GM12878 (cell line): ENCODE data around the gene LAIR1. TPM values are rescaled to one million over a fixed set of nuclear protein-coding genes. Genes with fewer than 3 reads are reported as not detected.

Source experiments
- ATAC-seq: fragments of 200-7000 bp; cut with Tn5 transposase; 3 replicates; pipeline ENCODE4 v1.9.1; 2020; ENCODE audit warnings: mild to moderate bottlenecking, moderate library complexity
- BruUV-seq: library from RNA; stranded (reverse); fragments of 400-500 nt; replicated peaks from 2 replicates; lab custom pipeline; 2021; lab: Mats Ljungman, UMichigan
- CTCF ChIA-PET: fragments of 300-600 bp; sonication (Branson Sonifier 250); formaldehyde crosslinking; extraction: SDS; loops from one replicate; lab custom pipeline; 2021; ENCODE audit warnings: inconsistent platforms; lab: Yijun Ruan, JAX
- POLR2A ChIA-PET: fragments of 350-600 bp; formaldehyde crosslinking; extraction: SDS; loops from one replicate; lab custom pipeline; 2021; ENCODE audit warnings: inconsistent platforms; lab: Charles Lee
- RAD21 ChIA-PET: fragments of 300-600 bp; sonication (Branson Sonifier 250); formaldehyde crosslinking; loops from one replicate; lab custom pipeline; 2023; ENCODE audit warnings: antibody characterized with exemption; ENCODE audit not compliant: unreplicated experiment; lab: Charles Lee
- SMC1A ChIA-PET: fragments of 300-600 bp; sonication (Branson Sonifier 250); formaldehyde crosslinking; loops from one replicate; lab custom pipeline; 2023; ENCODE audit not compliant: unreplicated experiment, uncharacterized antibody; lab: Charles Lee
- DNase-seq: peaks from one replicate; pipeline ENCODE4 v3.0.0-alpha.2; 2011; ENCODE audit warnings: low read depth, low spot score
- FAIRE-seq: peaks from 3 replicates; lab custom pipeline; 2011; peaks lifted over from hg19 to GRCh38; lab: Jason Lieb, UNC
- H2AFZ ChIP-seq: 2 replicates; pipeline ENCODE4 v1.6.0; 2011; ENCODE audit warnings: low read depth, low read length, control low read depth; ENCODE audit not compliant: control insufficient read depth
- H3K27ac ChIP-seq: 2 replicates; pipeline ENCODE4 v1.5.1; 2011; ENCODE audit warnings: control low read depth; ENCODE audit not compliant: control insufficient read depth, insufficient read depth
- H3K27me3 ChIP-seq, 2 experiments: replicated peaks in 1 of 2; 2 replicates each; pipeline versions ENCODE4 v1.6.0 to v1.6.1; 2011; ENCODE audit warnings: low read length in 1 of 2; ENCODE audit not compliant: control insufficient read depth in 2 of 2, insufficient read depth in 2 of 2
- H3K36me3 ChIP-seq, 2 experiments: 2 replicates each; pipeline ENCODE4 v1.5.1; 2011; ENCODE audit warnings: low read length in 1 of 2; ENCODE audit not compliant: control insufficient read depth in 2 of 2, insufficient read depth in 2 of 2
- H3K4me1 ChIP-seq: 2 replicates; pipeline ENCODE4 v1.6.1; 2011; ENCODE audit warnings: mild to moderate bottlenecking, low read length, moderate library complexity, mixed read lengths; ENCODE audit not compliant: control insufficient read depth, insufficient read depth
- H3K4me2 ChIP-seq: 2 replicates; pipeline ENCODE4 v1.6.0; 2011; ENCODE audit warnings: control low read depth; ENCODE audit not compliant: control insufficient read depth, insufficient read depth
- H3K4me3 ChIP-seq: fragments of 200-600 bp; sonication (generic); 2 replicates; pipeline ENCODE4 v1.5.1; 2016
- H3K79me2 ChIP-seq: 2 replicates; pipeline ENCODE4 v1.6.0; 2011; ENCODE audit warnings: low read length; ENCODE audit not compliant: control insufficient read depth, insufficient read depth
- H3K9ac ChIP-seq: 2 replicates; pipeline ENCODE4 v1.8.0; 2011; ENCODE audit warnings: low read length, control low read depth, mixed read lengths; ENCODE audit not compliant: control insufficient read depth, insufficient read depth
- H3K9me3 ChIP-seq: replicated peaks from 3 replicates; pipeline ENCODE4 v1.5.1; 2011; ENCODE audit warnings: mild to moderate bottlenecking, low read length; ENCODE audit not compliant: control insufficient read depth, insufficient read depth
- H4K20me1 ChIP-seq: 2 replicates; pipeline ENCODE4 v1.6.0; 2011; ENCODE audit not compliant: control insufficient read depth, insufficient read depth
- CEBPB ChIP-seq, 2 experiments: fragments of 150-350 bp in 1 of 2; IDR thresholded peaks; 2 replicates each; pipeline ENCODE4 v1.6.1; 2012 to 2014; ENCODE audit warnings: low read depth in 2 of 2, low read length in 2 of 2, borderline replicate concordance in 1 of 2, inconsistent platforms in 1 of 2
- CHD1 ChIP-seq: IDR thresholded peaks from 2 replicates; pipeline ENCODE4 v1.6.1; 2012; ENCODE audit warnings: low read depth, low read length, improper control_type of control experiment
- FOXK2 ChIP-seq: fragments of 450-650 bp; IDR thresholded peaks from 2 replicates; pipeline ENCODE4 v1.6.1; 2017; ENCODE audit warnings: mild to moderate bottlenecking, moderate library complexity
- NRF1 ChIP-seq: conservative IDR thresholded peaks from 2 replicates; pipeline ENCODE4 v1.6.1; 2011; ENCODE audit warnings: mild to moderate bottlenecking, low read depth, low read length, improper control_type of control experiment
- SMARCA5 ChIP-seq: fragments of 450-650 bp; IDR thresholded peaks from 2 replicates; pipeline ENCODE4 v1.6.1; 2017; ENCODE audit warnings: mild to moderate bottlenecking
- SREBF1 ChIP-seq: IDR thresholded peaks from 2 replicates; pipeline ENCODE4 v1.6.1; 2012; ENCODE audit warnings: mild to moderate bottlenecking, low read length
- USF2 ChIP-seq: IDR thresholded peaks from 2 replicates; pipeline ENCODE4 v1.6.1; 2011; ENCODE audit warnings: low read depth, low read length, improper control_type of control experiment, borderline replicate concordance
- WGBS: methylation state at CpG from one replicate; pipeline ENCODE4 v1.1.6; 2016; ENCODE audit warnings: low lambda C conversion rate; ENCODE audit not compliant: insufficient replicate concordance, insufficient coverage; ENCODE audit errors: missing lambda C conversion rate; 5-methylcytosine and 5-hydroxymethylcytosine counted together
- in situ Hi-C: fragments of 300-500 bp; cut with MboI; formaldehyde crosslinking; loops from 9 replicates; pipeline ENCODE4 v1.14.3; 2018; ENCODE audit warnings: mixed read lengths
- intact Hi-C: fragments of 100-400 bp; cut with micrococcal nuclease; formaldehyde crosslinking; loops from one replicate; pipeline ENCODE4 v1.14.2; 2022; ENCODE audit not compliant: unreplicated experiment
- polyA plus RNA-seq, 11 experiments: library from polyadenylated mRNA; depleted of rRNA in 4 of 11; unstranded in 6 of 11; stranded (reverse) in 5 of 11; fragments of >200 nt; fragmentation: Nextera tagmentation in 4 of 11; fragmentation: Illumina TruSeq in 1 of 11; extraction: Ambion mirVana in 4 of 11; extraction: Trizol in 1 of 11; gene quantifications; 1 replicate in 1 of 11; 2 replicates in 10 of 11; pipeline versions ENCODE4 v1.2.1 to v1.2.3, GENCODE V29; 2011 to 2016; ENCODE audit warnings: inconsistent platforms in 2 of 11, missing spikeins in 2 of 11, low read depth in 1 of 11
- total RNA-seq, 4 experiments: library from RNA; depleted of rRNA in 3 of 4; stranded (reverse); fragments of >200 nt in 3 of 4; fragmentation: Illumina TruSeq in 1 of 4; extraction: Trizol in 1 of 4; gene quantifications; 2 replicates each; pipeline versions ENCODE4 v1.2.1 to v1.2.3, GENCODE V29; 2013 to 2021
- TF ChIP-seq, protein P1 (sequence below): fragments of 450-650 bp; IDR thresholded peaks from 2 replicates; pipeline ENCODE4 v1.6.1; 2018; ENCODE audit warnings: borderline replicate concordance, mild to moderate bottlenecking; ENCODE audit not compliant: partially characterized antibody
- TF ChIP-seq, protein P2 (sequence below): IDR thresholded peaks from 2 replicates; pipeline ENCODE4 v1.6.1; 2012; ENCODE audit warnings: improper control_type of control experiment, low read depth, low read length; ENCODE audit not compliant: insufficient replicate concordance

Gene LAIR1
- total and polyA plus RNA-seq, 10 of the 15 experiments (the other 5 are each of a cell fraction or from before 2014, with no cell fraction given) = 8.6 to 58.2 (median 35.3) TPM

- no peak for TF ChIP-seq NRF1
- no peak for TF ChIP-seq CEBPB (IDR thresholded peaks at IDR 0.05; ENCODE audit: borderline replicate concordance in 1 of 2, low read depth in 2 of 2, low read length in 2 of 2)
Observed at GRCh38 chr19:54411033-54411432, 46.3 kb upstream of the LAIR1 start (continued).

- in situ Hi-C loops (no loop called here), intact Hi-C loops (no loop called here)
- H3K27me3 ChIP-seq = no peaks in the 10 kb centered on the region
- H3K9me3 ChIP-seq = no peaks in the 10 kb centered on the region; the same call in 2 of the 3 replicates
- CTCF ChIA-PET = interaction anchor here (0.6 kb wide), 1 partner anchor 96 kb away, joined by 3 read pairs; the partner anchor contains the start of gene LILRA5
- WGBS = 84% methylated on average over 9 of the region's 9 CpGs
- no TSS peak for BruUV-seq
- no peak overlapping the region for H3K27ac ChIP-seq
- H3K36me3 ChIP-seq = no peaks in the 10 kb centered on the region
- H2AFZ ChIP-seq = no peak overlapping the region
- RAD21 ChIA-PET = no interaction called here
- H3K4me1 ChIP-seq = no peaks in the 10 kb centered on the region
- no peak overlapping the region for H3K9ac ChIP-seq
- no peak for DNase-seq
- SMC1A ChIA-PET = no interaction called here
- H3K4me2 ChIP-seq = no peak overlapping the region
- H4K20me1 ChIP-seq = no peaks in the 10 kb centered on the region
- no peaks in the 10 kb centered on the region for H3K79me2 ChIP-seq
- no peak for TF ChIP-seq CHD1
- TF ChIP-seq, protein P1, sequence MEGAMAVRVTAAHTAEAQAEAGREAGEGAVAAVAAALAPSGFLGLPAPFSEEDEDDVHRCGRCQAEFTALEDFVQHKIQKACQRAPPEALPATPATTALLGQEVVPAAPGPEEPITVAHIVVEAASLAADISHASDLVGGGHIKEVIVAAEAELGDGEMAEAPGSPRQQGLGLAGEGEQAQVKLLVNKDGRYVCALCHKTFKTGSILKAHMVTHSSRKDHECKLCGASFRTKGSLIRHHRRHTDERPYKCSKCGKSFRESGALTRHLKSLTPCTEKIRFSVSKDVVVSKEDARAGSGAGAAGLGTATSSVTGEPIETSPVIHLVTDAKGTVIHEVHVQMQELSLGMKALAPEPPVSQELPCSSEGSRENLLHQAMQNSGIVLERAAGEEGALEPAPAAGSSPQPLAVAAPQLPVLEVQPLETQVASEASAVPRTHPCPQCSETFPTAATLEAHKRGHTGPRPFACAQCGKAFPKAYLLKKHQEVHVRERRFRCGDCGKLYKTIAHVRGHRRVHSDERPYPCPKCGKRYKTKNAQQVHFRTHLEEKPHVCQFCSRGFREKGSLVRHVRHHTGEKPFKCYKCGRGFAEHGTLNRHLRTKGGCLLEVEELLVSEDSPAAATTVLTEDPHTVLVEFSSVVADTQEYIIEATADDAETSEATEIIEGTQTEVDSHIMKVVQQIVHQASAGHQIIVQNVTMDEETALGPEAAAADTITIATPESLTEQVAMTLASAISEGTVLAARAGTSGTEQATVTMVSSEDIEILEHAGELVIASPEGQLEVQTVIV = no peak
- no peak for TF ChIP-seq USF2
- TF ChIP-seq SREBF1 = no peak
- TF ChIP-seq, protein P2, sequence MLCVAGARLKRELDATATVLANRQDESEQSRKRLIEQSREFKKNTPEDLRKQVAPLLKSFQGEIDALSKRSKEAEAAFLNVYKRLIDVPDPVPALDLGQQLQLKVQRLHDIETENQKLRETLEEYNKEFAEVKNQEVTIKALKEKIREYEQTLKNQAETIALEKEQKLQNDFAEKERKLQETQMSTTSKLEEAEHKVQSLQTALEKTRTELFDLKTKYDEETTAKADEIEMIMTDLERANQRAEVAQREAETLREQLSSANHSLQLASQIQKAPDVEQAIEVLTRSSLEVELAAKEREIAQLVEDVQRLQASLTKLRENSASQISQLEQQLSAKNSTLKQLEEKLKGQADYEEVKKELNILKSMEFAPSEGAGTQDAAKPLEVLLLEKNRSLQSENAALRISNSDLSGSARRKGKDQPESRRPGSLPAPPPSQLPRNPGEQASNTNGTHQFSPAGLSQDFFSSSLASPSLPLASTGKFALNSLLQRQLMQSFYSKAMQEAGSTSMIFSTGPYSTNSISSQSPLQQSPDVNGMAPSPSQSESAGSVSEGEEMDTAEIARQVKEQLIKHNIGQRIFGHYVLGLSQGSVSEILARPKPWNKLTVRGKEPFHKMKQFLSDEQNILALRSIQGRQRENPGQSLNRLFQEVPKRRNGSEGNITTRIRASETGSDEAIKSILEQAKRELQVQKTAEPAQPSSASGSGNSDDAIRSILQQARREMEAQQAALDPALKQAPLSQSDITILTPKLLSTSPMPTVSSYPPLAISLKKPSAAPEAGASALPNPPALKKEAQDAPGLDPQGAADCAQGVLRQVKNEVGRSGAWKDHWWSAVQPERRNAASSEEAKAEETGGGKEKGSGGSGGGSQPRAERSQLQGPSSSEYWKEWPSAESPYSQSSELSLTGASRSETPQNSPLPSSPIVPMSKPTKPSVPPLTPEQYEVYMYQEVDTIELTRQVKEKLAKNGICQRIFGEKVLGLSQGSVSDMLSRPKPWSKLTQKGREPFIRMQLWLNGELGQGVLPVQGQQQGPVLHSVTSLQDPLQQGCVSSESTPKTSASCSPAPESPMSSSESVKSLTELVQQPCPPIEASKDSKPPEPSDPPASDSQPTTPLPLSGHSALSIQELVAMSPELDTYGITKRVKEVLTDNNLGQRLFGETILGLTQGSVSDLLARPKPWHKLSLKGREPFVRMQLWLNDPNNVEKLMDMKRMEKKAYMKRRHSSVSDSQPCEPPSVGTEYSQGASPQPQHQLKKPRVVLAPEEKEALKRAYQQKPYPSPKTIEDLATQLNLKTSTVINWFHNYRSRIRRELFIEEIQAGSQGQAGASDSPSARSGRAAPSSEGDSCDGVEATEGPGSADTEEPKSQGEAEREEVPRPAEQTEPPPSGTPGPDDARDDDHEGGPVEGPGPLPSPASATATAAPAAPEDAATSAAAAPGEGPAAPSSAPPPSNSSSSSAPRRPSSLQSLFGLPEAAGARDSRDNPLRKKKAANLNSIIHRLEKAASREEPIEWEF = no peak
- no peak for TF ChIP-seq SMARCA5
- no peak for TF ChIP-seq FOXK2
- ATAC-seq = no peak
- POLR2A ChIA-PET = no interaction called here
- no peak for FAIRE-seq
- H3K4me3 ChIP-seq = no peak overlapping the region
Observed at GRCh38 chr19:54408456-54409026, 43.8 kb upstream of the LAIR1 start.
